Mesendoderm (in vitro differentiated cells): ENCODE data around the gene FRMD4B.
A peak's percentile ranks its signal among the peaks of the same experiment; 100 is the strongest.

Experiments used
- DNase-seq: peaks from one replicate; pipeline ENCODE4 v3.0.0; 2013
- H2AK5ac ChIP-seq: 2 replicates; pipeline ENCODE4 v1.6.1; 2013; ENCODE audit warnings: low read length, inconsistent platforms
- H2BK120ac ChIP-seq: 2 replicates; pipeline ENCODE4 v1.6.1; 2013; ENCODE audit warnings: low read depth, mild to moderate bottlenecking, low read length, moderate library complexity, mixed read lengths
- H2BK15ac ChIP-seq: replicated peaks from 2 replicates; pipeline ENCODE4 v1.6.1; 2013; ENCODE audit warnings: low read depth, mild to moderate bottlenecking, moderate library complexity
- H2BK5ac ChIP-seq: 2 replicates; pipeline ENCODE4 v1.6.1; 2013; ENCODE audit warnings: low read length, inconsistent platforms
- H3K18ac ChIP-seq: 2 replicates; pipeline ENCODE4 v1.6.1; 2013; ENCODE audit warnings: mild to moderate bottlenecking, low read length, mixed read lengths
- H3K23ac ChIP-seq: one replicate; pipeline ENCODE4 v1.6.1; 2013; ENCODE audit warnings: low read length
- H3K27ac ChIP-seq: 2 replicates; pipeline ENCODE4 v1.5.1; 2013; ENCODE audit warnings: low read depth, mild to moderate bottlenecking, inconsistent platforms, low read length, moderate library complexity
- H3K27me3 ChIP-seq: 2 replicates; pipeline ENCODE4 v1.6.1; 2013; ENCODE audit warnings: low read length, control low read depth, mild to moderate bottlenecking, inconsistent platforms; ENCODE audit not compliant: insufficient read depth, poor library complexity
- H3K36me3 ChIP-seq: 2 replicates; pipeline ENCODE4 v1.6.1; 2013; ENCODE audit warnings: low read length, inconsistent platforms; ENCODE audit not compliant: control insufficient read depth, insufficient read depth
- H3K4ac ChIP-seq: one replicate; pipeline ENCODE4 v1.6.1; 2013; ENCODE audit warnings: low read depth, mild to moderate bottlenecking, low read length, moderate library complexity
- H3K4me1 ChIP-seq: 2 replicates; pipeline ENCODE4 v1.6.1; 2013; ENCODE audit warnings: low read depth, low read length, inconsistent platforms; ENCODE audit not compliant: control insufficient read depth
- H3K4me2 ChIP-seq: 2 replicates; pipeline ENCODE4 v1.6.1; 2013; ENCODE audit warnings: low read length
- H3K4me3 ChIP-seq: 2 replicates; pipeline ENCODE4 v1.5.1; 2013; ENCODE audit warnings: mild to moderate bottlenecking, low read length
- H3K56ac ChIP-seq: one replicate; pipeline ENCODE4 v1.6.1; 2013; ENCODE audit warnings: low read length
- H3K79me1 ChIP-seq: 2 replicates; pipeline ENCODE4 v1.6.1; 2013; ENCODE audit warnings: low read length, inconsistent platforms
- H3K79me2 ChIP-seq: 2 replicates; pipeline ENCODE4 v1.6.1; 2013; ENCODE audit warnings: mild to moderate bottlenecking, low read length; ENCODE audit not compliant: control insufficient read depth, insufficient read depth
- H3K9ac ChIP-seq: 2 replicates; pipeline ENCODE4 v1.6.1; 2013; ENCODE audit warnings: low read length, inconsistent platforms
- H4K5ac ChIP-seq: one replicate; pipeline ENCODE4 v1.6.1; 2013; ENCODE audit warnings: low read length
- H4K8ac ChIP-seq: one replicate; pipeline ENCODE4 v1.6.1; 2013; ENCODE audit warnings: low read depth, mild to moderate bottlenecking, control low read depth, low read length, moderate library complexity
- WGBS: extraction: QIAGEN DNeasy Blood & Tissue Kit; methylation state at CpG from one replicate; pipeline ENCODE4 v1.1.7; 2013; ENCODE audit warnings: low lambda C conversion rate, missing lambda C conversion rate; ENCODE audit not compliant: insufficient coverage; ENCODE audit errors: extremely low coverage; 5-methylcytosine and 5-hydroxymethylcytosine counted together

The FRMD4B gene

DNA sequence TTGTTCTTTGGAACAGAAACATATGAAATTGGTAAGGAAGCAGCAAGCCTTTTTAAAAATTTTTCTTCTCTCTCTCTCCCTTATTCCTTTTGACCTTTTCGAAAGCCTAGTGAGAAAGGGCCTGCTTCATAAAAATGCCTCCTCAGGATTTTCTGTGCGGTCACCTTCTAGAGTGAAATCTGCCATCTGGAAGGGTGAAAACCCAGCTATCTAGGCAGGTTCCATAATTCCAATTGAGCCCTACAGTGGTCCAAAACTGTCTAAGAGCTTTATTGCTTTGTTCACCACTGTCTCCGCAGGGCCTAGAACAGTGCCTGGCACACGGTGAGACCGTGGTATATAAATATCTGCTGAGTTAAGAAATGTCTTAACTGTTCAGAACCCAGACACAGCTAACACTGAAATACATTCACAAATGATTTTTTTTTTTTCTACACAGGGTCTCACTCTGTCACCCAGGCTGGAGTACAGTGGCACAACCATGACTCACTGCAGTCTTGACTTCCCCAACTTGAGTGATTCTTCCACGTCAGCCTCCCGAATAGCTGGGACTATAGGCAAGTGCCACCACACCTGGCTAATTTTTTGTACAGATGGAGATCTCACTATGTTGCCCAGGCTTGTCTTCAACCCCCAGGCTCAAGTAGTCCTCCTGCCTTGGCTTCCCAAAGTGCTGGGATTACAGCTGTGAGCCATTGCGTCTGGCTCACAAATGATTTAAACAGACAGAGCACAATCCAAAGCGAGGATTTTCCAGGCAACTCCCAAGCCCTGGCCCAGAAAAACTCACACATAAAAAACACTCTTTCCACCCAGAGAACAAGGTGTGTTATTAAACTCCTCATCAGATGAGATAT is 64.4 kb downstream of the FRMD4B start:
- no CpG with 5 or more reads among the region's 9 CpGs for WGBS
- no peaks in the 10 kb centered on the region for H3K79me1 ChIP-seq
- H3K23ac ChIP-seq, result no peak overlapping the region
- H4K5ac ChIP-seq, result no peak overlapping the region
- H3K27me3 ChIP-seq, result no peaks in the 10 kb centered on the region
- H3K18ac ChIP-seq, result no peak overlapping the region
- no peak overlapping the region for H4K8ac ChIP-seq
- H2AK5ac ChIP-seq, result no peak overlapping the region
- no peaks in the 10 kb centered on the region for H3K79me2 ChIP-seq
- no peak overlapping the region for H3K56ac ChIP-seq
- no peak overlapping the region for H3K4me3 ChIP-seq
- H3K4me1 ChIP-seq, result no peaks in the 10 kb centered on the region
- H3K4ac ChIP-seq, result no peak overlapping the region
- H2BK5ac ChIP-seq, result no peak overlapping the region
- H3K9ac ChIP-seq, result no peak overlapping the region
- H3K4me2 ChIP-seq, result no peak overlapping the region
- DNase-seq, result no peak
- H3K36me3 ChIP-seq, result no peaks in the 10 kb centered on the region
- no peak overlapping the region for H2BK15ac ChIP-seq
- no peak overlapping the region for H3K27ac ChIP-seq
- H2BK120ac ChIP-seq, result no peak overlapping the region

DNA sequence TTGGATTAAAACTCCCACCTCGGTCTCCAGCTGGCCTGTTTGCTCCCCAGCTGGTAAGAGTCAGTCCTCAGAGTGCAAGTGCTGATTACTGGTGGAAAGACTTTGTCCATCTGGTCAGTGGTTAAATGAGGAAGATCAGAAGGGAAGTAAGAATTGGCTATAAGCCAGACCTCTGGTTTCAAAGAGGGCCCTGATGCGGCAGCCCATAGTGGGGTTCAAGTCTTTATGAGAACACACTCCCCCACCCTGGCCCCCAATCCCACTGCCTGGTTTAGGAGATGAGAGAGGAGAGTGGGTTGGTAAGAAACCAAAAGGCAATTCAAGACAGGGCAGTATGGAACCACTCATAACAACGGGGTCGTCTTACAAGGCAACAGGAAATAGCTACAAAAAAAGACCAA is 65.0 kb downstream of the FRMD4B start:
- no peak overlapping the region for H2BK120ac ChIP-seq
- H3K79me1 ChIP-seq, result no peaks in the 10 kb centered on the region
- H3K56ac ChIP-seq, result no peak overlapping the region
- no peak overlapping the region for H3K23ac ChIP-seq
- WGBS, result no CpG with 5 or more reads among the region's 4 CpGs
- no peak overlapping the region for H3K4me3 ChIP-seq
- no peak overlapping the region for H2BK5ac ChIP-seq
- H2AK5ac ChIP-seq, result no peak overlapping the region
- H3K36me3 ChIP-seq, result no peaks in the 10 kb centered on the region
- H3K79me2 ChIP-seq, result no peaks in the 10 kb centered on the region
- no peak overlapping the region for H3K27ac ChIP-seq
- H3K4me2 ChIP-seq, result no peak overlapping the region
- H3K4me1 ChIP-seq, result no peaks in the 10 kb centered on the region
- DNase-seq, result no peak
- no peak overlapping the region for H3K18ac ChIP-seq
- H2BK15ac ChIP-seq, result no peak overlapping the region
- H3K27me3 ChIP-seq, result no peaks in the 10 kb centered on the region
- no peak overlapping the region for H3K9ac ChIP-seq
- no peak overlapping the region for H4K5ac ChIP-seq
- H4K8ac ChIP-seq, result no peak overlapping the region
- no peak overlapping the region for H3K4ac ChIP-seq

DNA sequence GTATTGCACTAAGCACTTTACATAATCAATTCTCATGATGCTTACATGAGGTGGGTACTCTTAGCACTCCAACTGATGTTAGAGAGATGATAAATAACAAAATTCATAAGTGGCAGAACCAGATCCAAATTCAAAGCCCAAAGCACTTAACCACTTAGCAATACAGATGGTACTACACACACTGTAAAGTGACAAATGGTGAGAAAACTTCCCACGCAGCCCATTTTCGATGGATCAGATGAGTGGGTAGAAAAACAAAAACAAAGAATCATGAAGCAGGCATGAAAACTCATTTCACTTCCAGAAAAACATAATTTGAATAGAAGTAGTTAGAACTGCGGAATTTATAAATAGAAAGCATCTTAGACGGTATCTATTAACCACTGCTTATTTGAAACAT is 66.2 kb downstream of the FRMD4B start:
- Histone ChIP-seq H3K36me3 (no peaks in the 10 kb centered on the region), H3K4me1 (no peaks in the 10 kb centered on the region), H4K8ac (no peak overlapping the region), H3K23ac (no peak overlapping the region), H2BK5ac (no peak overlapping the region), H2AK5ac (no peak overlapping the region), H3K9ac (no peak overlapping the region), H2BK120ac (no peak overlapping the region), H3K4me2 (no peak overlapping the region), H3K18ac (no peak overlapping the region), H3K79me2 (no peaks in the 10 kb centered on the region), H3K56ac (no peak overlapping the region), H4K5ac (no peak overlapping the region), H3K4ac (no peak overlapping the region), H2BK15ac (no peak overlapping the region), H3K27me3 (no peaks in the 10 kb centered on the region), H3K4me3 (no peak overlapping the region), H3K79me1 (no peaks in the 10 kb centered on the region), H3K27ac (no peak overlapping the region)
- WGBS, result no CpG with 5 or more reads among the region's 4 CpGs
- no peak for DNase-seq

DNA sequence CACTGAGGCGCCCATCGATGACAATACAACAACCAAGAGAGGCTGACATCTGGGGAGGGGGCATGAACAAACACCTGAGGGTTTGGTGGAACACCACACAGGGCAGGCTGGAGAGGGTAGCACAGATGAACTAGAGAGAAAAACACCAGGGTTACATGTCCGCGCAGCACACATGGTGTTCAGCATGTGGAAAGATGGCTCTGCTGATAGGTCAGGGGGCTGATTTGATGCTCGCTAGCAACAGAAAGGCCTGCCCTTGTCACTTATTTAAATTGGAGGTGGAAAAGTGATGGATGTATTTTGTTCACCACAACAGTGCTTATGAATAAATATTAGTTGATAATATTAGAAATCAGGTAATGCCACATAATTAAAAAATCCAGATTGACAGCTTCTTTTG is 67.5 kb downstream of the FRMD4B start:
- H3K4me1 ChIP-seq, result no peaks in the 10 kb centered on the region
- H2BK5ac ChIP-seq, result no peak overlapping the region
- H3K4me3 ChIP-seq, result no peak overlapping the region
- DNase-seq, result no peak
- H4K8ac ChIP-seq, result no peak overlapping the region
- H4K5ac ChIP-seq, result no peak overlapping the region
- no peak overlapping the region for H2BK120ac ChIP-seq
- H3K4ac ChIP-seq, result no peak overlapping the region
- H2AK5ac ChIP-seq, result no peak overlapping the region
- no peak overlapping the region for H3K18ac ChIP-seq
- no peak overlapping the region for H3K27ac ChIP-seq
- no peaks in the 10 kb centered on the region for H3K79me1 ChIP-seq
- WGBS, result no CpG with 5 or more reads among the region's 5 CpGs
- H3K79me2 ChIP-seq, result no peaks in the 10 kb centered on the region
- H3K4me2 ChIP-seq, result no peak overlapping the region
- H3K23ac ChIP-seq, result no peak overlapping the region
- H3K36me3 ChIP-seq, result no peaks in the 10 kb centered on the region
- no peak overlapping the region for H3K56ac ChIP-seq
- H3K9ac ChIP-seq, result no peak overlapping the region
- no peaks in the 10 kb centered on the region for H3K27me3 ChIP-seq
- no peak overlapping the region for H2BK15ac ChIP-seq

DNA sequence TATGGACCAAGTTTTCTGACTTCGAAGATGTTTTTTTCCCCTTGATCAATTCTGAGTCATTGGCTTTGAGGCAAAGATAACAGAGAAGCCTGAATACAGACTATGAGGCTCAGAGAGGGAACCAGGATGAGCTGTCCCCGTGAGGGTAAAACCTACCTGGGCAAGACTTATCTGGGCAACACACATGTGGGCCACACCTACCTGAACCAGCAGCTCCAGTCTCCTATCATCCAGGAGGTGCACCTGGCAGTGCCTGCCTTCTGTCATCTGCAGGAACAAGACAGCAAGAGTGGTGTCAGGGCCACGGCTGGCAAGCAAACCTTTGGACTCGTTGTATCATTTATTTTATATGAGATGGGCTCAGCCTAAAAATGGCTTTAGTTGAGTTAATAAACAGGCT is 72.6 kb downstream of the FRMD4B start:
- Histone ChIP-seq H4K8ac (no peak overlapping the region), H2BK5ac (no peak overlapping the region), H3K27ac (no peak overlapping the region), H3K36me3 (no peaks in the 10 kb centered on the region), H3K4me2 (no peak overlapping the region), H3K4me3 (no peak overlapping the region), H3K18ac (no peak overlapping the region), H3K27me3 (no peaks in the 10 kb centered on the region), H3K4me1 (no peaks in the 10 kb centered on the region), H3K4ac (no peak overlapping the region), H3K56ac (no peak overlapping the region), H3K79me1 (no peaks in the 10 kb centered on the region), H3K9ac (no peak overlapping the region), H2BK15ac (no peak overlapping the region), H2BK120ac (no peak overlapping the region), H2AK5ac (no peak overlapping the region), H3K23ac (no peak overlapping the region), H4K5ac (no peak overlapping the region), H3K79me2 (no peaks in the 10 kb centered on the region)
- WGBS, result no CpG with 5 or more reads among the region's 4 CpGs
- DNase-seq, result no peak

DNA sequence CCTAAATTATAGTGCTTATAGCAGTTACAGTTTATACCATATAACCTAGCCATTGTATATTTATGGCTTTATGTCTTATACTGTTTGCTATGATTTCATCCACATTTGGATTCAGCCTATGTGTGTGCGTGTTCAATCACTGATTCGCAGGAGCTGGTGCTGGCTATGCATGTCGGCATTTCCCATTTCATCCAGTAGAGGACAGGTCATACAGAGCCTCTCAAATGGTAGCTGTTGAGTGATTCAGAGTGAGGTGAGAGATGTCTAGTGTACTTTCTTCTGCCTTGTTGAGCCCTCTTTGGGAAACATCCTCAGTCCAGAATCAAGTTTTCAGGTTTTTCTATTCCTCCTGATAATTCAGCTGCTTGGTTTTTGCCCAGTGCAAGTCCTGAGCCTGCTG is 76.1 kb downstream of the FRMD4B start:
- Histone ChIP-seq H3K36me3 (no peaks in the 10 kb centered on the region), H3K9ac (no peak overlapping the region), H2BK120ac (no peak overlapping the region), H2AK5ac (no peak overlapping the region), H3K4me3 (no peak overlapping the region), H4K8ac (no peak overlapping the region), H3K56ac (no peak overlapping the region), H3K27me3 (no peaks in the 10 kb centered on the region), H3K4ac (no peak overlapping the region), H3K23ac (no peak overlapping the region), H2BK5ac (no peak overlapping the region), H4K5ac (no peak overlapping the region), H3K4me1 (no peaks in the 10 kb centered on the region), H3K18ac (no peak overlapping the region), H3K27ac (no peak overlapping the region), H3K79me1 (no peaks in the 10 kb centered on the region), H2BK15ac (no peak overlapping the region), H3K4me2 (no peak overlapping the region), H3K79me2 (no peaks in the 10 kb centered on the region)
- WGBS, result no CpG with 5 or more reads among the region's 3 CpGs
- peak; percentile 65 for DNase-seq
